ENCODE measurements around the gene SASH1.

- TF ChIP-seq CTCF (IDR thresholded peaks at IDR 0.05; ENCODE audit: borderline replicate concordance, extremely low read depth, low read length, poor library complexity, severe bottlenecking) (no peak), EZH2 (IDR thresholded peaks at IDR 0.05; ENCODE audit: borderline replicate concordance, low read depth, low read length, severe bottlenecking) (no peak)
Measured at GRCh38 chr6:148348778-148349177, 6.1 kb downstream of the SASH1 start.
